HepG2 (cell line): ENCODE measurements around the gene SHISA9. TPM values are rescaled to one million over a fixed set of nuclear protein-coding genes. Genes with fewer than 3 reads are reported as not detected.

Experiments used
- ATAC-seq: fragments of 200-7000 bp; cut with Tn5 transposase; 3 replicates; pipeline ENCODE4 v1.9.1; 2020; ENCODE audit warnings: mild to moderate bottlenecking, moderate library complexity
- BruUV-seq: library from RNA; stranded (reverse); fragments of 400-500 nt; replicated peaks from 2 replicates; lab custom pipeline; 2021; lab: Mats Ljungman, UMichigan
- CTCF ChIA-PET: fragments of 300-600 bp; formaldehyde crosslinking; extraction: SDS; loops from one replicate; lab custom pipeline; 2021; ENCODE audit warnings: low total read pairs, inconsistent platforms, low intra/inter-chr PET ratio; lab: Yijun Ruan, JAX
- POLR2A ChIA-PET: fragments of 350-600 bp; sonication (Branson Sonifier 250); formaldehyde crosslinking; loops from one replicate; lab custom pipeline; 2020; ENCODE audit warnings: antibody characterized with exemption, inconsistent platforms; lab: Yijun Ruan, JAX
- DNase-seq: peaks from one replicate; pipeline ENCODE4 v3.0.0-alpha.2; 2015; ENCODE audit warnings: low spot score
- FAIRE-seq: peaks from 3 replicates; lab custom pipeline; 2011; peaks lifted over from hg19 to GRCh38; lab: Jason Lieb, UNC
- H2AFZ ChIP-seq: one replicate; pipeline ENCODE4 v1.6.1; 2011; ENCODE audit warnings: low read length, inconsistent platforms
- H3K27ac ChIP-seq: fragments of 300-600 bp; 3 replicates; pipeline ENCODE4 v1.8.0; 2011; ENCODE audit warnings: mixed run types, mild to moderate bottlenecking, mixed read lengths, low read length, inconsistent platforms; ENCODE audit not compliant: insufficient read depth; ENCODE audit errors: extremely low read length
- H3K27me3 ChIP-seq, 2 experiments: fragments of 200-600 bp in 1 of 2; 2 replicates in 1 of 2; 3 replicates in 1 of 2; pipeline versions ENCODE4 v1.6.0 to v1.8.0; 2011; ENCODE audit warnings: low read length in 2 of 2, mild to moderate bottlenecking in 2 of 2, moderate library complexity in 2 of 2, inconsistent platforms in 1 of 2; ENCODE audit not compliant: insufficient read depth in 2 of 2, control insufficient read depth in 1 of 2
- H3K36me3 ChIP-seq, 2 experiments: fragments of 200-600 bp in 1 of 2; replicated peaks in 1 of 2; 2 replicates in 1 of 2; 3 replicates in 1 of 2; pipeline versions ENCODE4 v1.5.1 to v1.8.0; 2011; ENCODE audit warnings: low read length in 2 of 2, inconsistent platforms in 1 of 2; ENCODE audit not compliant: insufficient read depth in 2 of 2, control insufficient read depth in 1 of 2
- H3K4me1 ChIP-seq: 2 replicates; pipeline ENCODE4 v1.5.1; 2012; ENCODE audit warnings: low read length, inconsistent platforms; ENCODE audit not compliant: insufficient read depth
- H3K4me2 ChIP-seq: 2 replicates; pipeline ENCODE4 v1.6.0; 2011; ENCODE audit warnings: low read depth, low read length, inconsistent platforms
- H3K4me3 ChIP-seq, 3 experiments: fragments of 200-600 bp in 1 of 3; sonication (generic), shearing (Covaris generic) in 1 of 3; replicated peaks in 1 of 3; 2 replicates each; pipeline ENCODE4 v1.5.1; 2011 to 2016; ENCODE audit warnings: low read length in 3 of 3, inconsistent platforms in 2 of 3, low read depth in 2 of 3, mild to moderate bottlenecking in 2 of 3, control low read depth in 1 of 3, mixed read lengths in 1 of 3; ENCODE audit not compliant: insufficient read depth in 1 of 3
- H3K79me2 ChIP-seq: one replicate; pipeline ENCODE4 v1.6.1; 2011; ENCODE audit warnings: low read length, inconsistent platforms; ENCODE audit not compliant: insufficient read depth
- H3K9ac ChIP-seq: 2 replicates; pipeline ENCODE4 v1.6.0; 2011; ENCODE audit warnings: mild to moderate bottlenecking, low read depth, low read length, inconsistent platforms; ENCODE audit not compliant: insufficient read depth
- H3K9me3 ChIP-seq: 2 replicates; pipeline ENCODE4 v1.5.1; 2012; ENCODE audit warnings: mild to moderate bottlenecking, low read length
- H4K20me1 ChIP-seq: 2 replicates; pipeline ENCODE4 v1.6.0; 2011; ENCODE audit warnings: inconsistent platforms, mild to moderate bottlenecking, low read length, moderate library complexity; ENCODE audit not compliant: insufficient read depth
- ARNTL ChIP-seq: sonication (generic); formaldehyde crosslinking; IDR thresholded peaks from 2 replicates; pipeline ENCODE4 v1.4.0; 2020; ENCODE audit warnings: mild to moderate bottlenecking, missing genetic modification reagents
- ATF1 ChIP-seq: IDR thresholded peaks from 2 replicates; pipeline ENCODE4 v1.6.1; 2016; ENCODE audit warnings: mild to moderate bottlenecking, control low read depth
- CEBPG ChIP-seq: IDR thresholded peaks from 2 replicates; pipeline ENCODE4 v1.6.1; 2016
- CENPBD1 ChIP-seq: sonication (generic); formaldehyde crosslinking; IDR thresholded peaks from 2 replicates; pipeline ENCODE4 v1.8.0; 2022; ENCODE audit warnings: missing genetic modification reagents, low read depth, mild to moderate bottlenecking, borderline replicate concordance
- EHMT2 ChIP-seq: fragments of 200-600 bp; sonication (generic); IDR thresholded peaks from 2 replicates; pipeline ENCODE4 v1.7.0; 2017; ENCODE audit warnings: antibody characterized with exemption, low read depth, low read length, borderline replicate concordance
- ETV6 ChIP-seq: sonication (generic); formaldehyde crosslinking; conservative IDR thresholded peaks from 2 replicates; pipeline ENCODE4 v1.4.0; 2020; ENCODE audit warnings: missing genetic modification reagents
- GABPA ChIP-seq, 2 experiments: IDR thresholded peaks; 2 replicates each; pipeline ENCODE4 v1.6.1; 2011 to 2016; ENCODE audit warnings: low read depth in 2 of 2, low read length in 1 of 2, missing biosample characterization in 1 of 2, missing genetic modification characterization in 1 of 2
- KMT2A ChIP-seq: sonication (generic); formaldehyde crosslinking; IDR thresholded peaks from 2 replicates; pipeline ENCODE4 v1.4.0; 2020; ENCODE audit warnings: missing genetic modification reagents
- POGZ ChIP-seq: sonication (generic); formaldehyde crosslinking; IDR thresholded peaks from 2 replicates; pipeline ENCODE4 v1.4.0; 2020; ENCODE audit warnings: mild to moderate bottlenecking, missing genetic modification reagents
- UBTF ChIP-seq: sonication (generic); formaldehyde crosslinking; IDR thresholded peaks from 2 replicates; pipeline ENCODE4 v1.4.0; 2020; ENCODE audit warnings: mild to moderate bottlenecking, missing genetic modification reagents
- ZBTB21 ChIP-seq: sonication (generic); formaldehyde crosslinking; IDR thresholded peaks from 2 replicates; pipeline ENCODE4 v1.4.0; 2020; ENCODE audit warnings: missing genetic modification reagents
- ZNF530 ChIP-seq: sonication (generic); formaldehyde crosslinking; IDR thresholded peaks from 2 replicates; pipeline ENCODE4 v1.5.0; 2020; ENCODE audit warnings: low read depth, mild to moderate bottlenecking, missing genetic modification reagents
- ZNF564 ChIP-seq: sonication (generic); formaldehyde crosslinking; IDR thresholded peaks from 2 replicates; pipeline ENCODE4 v1.8.1; 2023; ENCODE audit warnings: mild to moderate bottlenecking, missing genetic modification reagents
- ZNF766 ChIP-seq: sonication (generic); formaldehyde crosslinking; IDR thresholded peaks from 2 replicates; pipeline ENCODE4 v1.5.0; 2020; ENCODE audit warnings: missing genetic modification reagents, borderline replicate concordance
- WGBS: methylation state at CpG from one replicate; pipeline ENCODE4 v1.1.6; 2017; ENCODE audit warnings: low lambda C conversion rate; 5-methylcytosine and 5-hydroxymethylcytosine counted together
- in situ Hi-C: cut with HindIII; loops from 2 replicates; pipeline ENCODE4 v1.10.0; 2017; ENCODE audit warnings: low pct_unique_long_range_greater_than_20kb; ENCODE audit not compliant: extremely low pct_ligation_motif_present
- intact Hi-C: fragments of 100-400 bp; cut with micrococcal nuclease; formaldehyde crosslinking; loops from one replicate; pipeline ENCODE4 v1.10.0; 2022; ENCODE audit not compliant: unreplicated experiment
- polyA plus RNA-seq, 8 experiments: library from polyadenylated mRNA; depleted of rRNA in 3 of 8; stranded (reverse) in 7 of 8; unstranded in 1 of 8; fragments of >200 nt; fragmentation: Illumina TruSeq in 4 of 8; extraction: Trizol in 4 of 8; gene quantifications; 2 replicates each; pipeline versions ENCODE4 v1.2.1 to v1.2.3, GENCODE V29; 2011 to 2016; ENCODE audit warnings: low read depth in 4 of 8, missing spikeins in 1 of 8, mixed read lengths in 1 of 8; ENCODE audit not compliant: insufficient read depth in 1 of 8
- total RNA-seq, 5 experiments: library from RNA; depleted of rRNA; stranded (reverse); fragments of >200 nt; fragmentation: Illumina TruSeq; extraction: Trizol; gene quantifications; 2 replicates each; pipeline ENCODE4 v1.2.3, GENCODE V29; 2016; ENCODE audit warnings: low read depth in 1 of 5
- TF ChIP-seq, protein P1 (sequence below): sonication (generic); formaldehyde crosslinking; IDR thresholded peaks from 2 replicates; pipeline ENCODE4 v1.4.0; 2020; ENCODE audit warnings: missing genetic modification reagents

Gene SHISA9
- total and polyA plus RNA-seq, 2 of the 13 experiments (the other 11 are each of a cell fraction or from before 2014, with no cell fraction given): 0.01 TPM; not detected in 1

GRCh38 chr16:12972246-12972645 is 70.8 kb downstream of the SHISA9 start:
- DNase-seq (no peak), ATAC-seq (no peak), FAIRE-seq (no peak)
- Histone ChIP-seq H3K4me3 (no peak overlapping the region), H3K27ac (no peak overlapping the region), H3K4me1 (no peaks in the 10 kb centered on the region), H4K20me1 (no peaks in the 10 kb centered on the region), H3K79me2 (no peaks in the 10 kb centered on the region), H3K4me2 (no peak overlapping the region), H3K9me3 (no peaks in the 10 kb centered on the region), H3K36me3 (no peaks in the 10 kb centered on the region), H3K9ac (no peak overlapping the region), H3K27me3 (0 out of 5 replicates have a peak, but pooled peaks cover 0 to 3% of the 10 kb centered on the region in 2 experiments), H2AFZ (no peak overlapping the region)
- TF ChIP-seq GABPA (IDR thresholded peaks at IDR 0.05; ENCODE audit: low read depth, low read length) (no peak), GABPA (CRISPR knock-in tag; IDR thresholded peaks at IDR 0.05; ENCODE audit: low read depth) (no peak), ZBTB21 (CRISPR knock-in tag) (no peak), ZNF564 (CRISPR knock-in tag) (no peak), UBTF (no peak), ZNF766 (CRISPR knock-in tag) (no peak), ZNF530 (CRISPR knock-in tag) (no peak), POGZ (CRISPR knock-in tag) (no peak), ARNTL (no peak), CENPBD1 (CRISPR knock-in tag) (no peak), KMT2A (no peak), CEBPG (no peak), EHMT2 (no peak), ETV6 (CRISPR knock-in tag) (no peak), ATF1 (no peak)
- TF ChIP-seq, protein P1, sequence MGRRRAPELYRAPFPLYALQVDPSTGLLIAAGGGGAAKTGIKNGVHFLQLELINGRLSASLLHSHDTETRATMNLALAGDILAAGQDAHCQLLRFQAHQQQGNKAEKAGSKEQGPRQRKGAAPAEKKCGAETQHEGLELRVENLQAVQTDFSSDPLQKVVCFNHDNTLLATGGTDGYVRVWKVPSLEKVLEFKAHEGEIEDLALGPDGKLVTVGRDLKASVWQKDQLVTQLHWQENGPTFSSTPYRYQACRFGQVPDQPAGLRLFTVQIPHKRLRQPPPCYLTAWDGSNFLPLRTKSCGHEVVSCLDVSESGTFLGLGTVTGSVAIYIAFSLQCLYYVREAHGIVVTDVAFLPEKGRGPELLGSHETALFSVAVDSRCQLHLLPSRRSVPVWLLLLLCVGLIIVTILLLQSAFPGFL: no peak
- intact Hi-C loops: no loop called here
- in situ Hi-C loops: no loop called here
- ChIA-PET POLR2A (no interaction called here), CTCF (no interaction called here)
- WGBS: 32% methylated on average over 3 of the region's 3 CpGs
- no TSS peak for BruUV-seq
